ENCODE results near the gene CSTPP1.

The CSTPP1 gene, protein sequence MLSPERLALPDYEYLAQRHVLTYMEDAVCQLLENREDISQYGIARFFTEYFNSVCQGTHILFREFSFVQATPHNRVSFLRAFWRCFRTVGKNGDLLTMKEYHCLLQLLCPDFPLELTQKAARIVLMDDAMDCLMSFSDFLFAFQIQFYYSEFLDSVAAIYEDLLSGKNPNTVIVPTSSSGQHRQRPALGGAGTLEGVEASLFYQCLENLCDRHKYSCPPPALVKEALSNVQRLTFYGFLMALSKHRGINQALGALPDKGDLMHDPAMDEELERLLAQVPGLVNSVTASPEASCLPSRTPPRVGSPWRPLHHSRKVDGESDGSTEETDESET

DNA sequence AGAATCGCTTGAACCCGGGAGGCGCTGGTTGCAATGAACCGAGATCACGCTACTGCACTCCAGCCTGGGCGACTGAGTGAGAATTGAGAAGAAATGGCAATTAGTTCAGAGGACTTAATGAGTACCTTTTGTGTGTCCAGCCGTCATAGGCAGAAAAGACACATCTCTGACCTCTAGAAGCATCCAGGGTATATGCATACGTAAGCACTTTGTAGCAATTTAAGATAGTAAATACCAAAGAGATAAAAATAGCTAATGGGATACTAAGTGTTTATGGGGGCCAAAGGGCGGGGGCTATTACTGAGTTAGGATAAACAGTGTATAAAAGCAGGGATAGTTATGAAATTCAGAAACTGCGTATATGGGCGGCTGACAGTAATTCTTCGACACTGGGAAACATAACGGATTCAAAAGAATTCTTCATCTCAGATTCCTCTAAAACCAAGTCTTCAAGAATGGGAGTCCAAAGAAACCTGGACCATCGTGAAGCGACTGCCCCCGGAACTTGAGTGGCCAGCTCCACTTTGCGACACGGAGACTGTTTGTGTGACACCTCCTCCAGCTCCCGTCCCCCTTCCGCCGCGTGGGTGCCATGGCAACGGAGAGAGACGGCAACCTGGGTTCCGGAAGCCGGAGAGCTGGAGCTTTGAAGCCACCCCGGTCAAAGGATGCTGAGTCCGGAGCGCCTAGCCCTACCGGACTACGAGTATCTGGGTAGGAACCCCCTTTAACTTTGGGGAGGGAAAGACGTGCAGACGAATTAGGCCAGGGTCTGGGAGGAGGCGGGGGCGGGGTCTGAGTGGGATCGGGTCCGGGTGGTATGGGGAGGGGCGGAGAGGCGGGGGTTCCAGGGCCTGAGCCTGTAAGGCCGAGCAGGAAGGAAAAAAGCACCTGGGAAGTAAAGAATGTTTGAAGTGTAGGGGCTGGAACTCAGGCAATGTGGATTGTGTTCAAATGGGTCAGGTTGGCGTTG lies at the start of gene CSTPP1:
TSS of gene CSTPP1 (plus strand) at position 624 of the 973 bp plus-strand sequence. CDS start at position 669, 45 bp downstream.
- DNase-seq (ENCODE audit: low read depth in 3 of 3, low spot score in 1 of 3) = peak; percentile 83 to 93 (median 85)

DNA sequence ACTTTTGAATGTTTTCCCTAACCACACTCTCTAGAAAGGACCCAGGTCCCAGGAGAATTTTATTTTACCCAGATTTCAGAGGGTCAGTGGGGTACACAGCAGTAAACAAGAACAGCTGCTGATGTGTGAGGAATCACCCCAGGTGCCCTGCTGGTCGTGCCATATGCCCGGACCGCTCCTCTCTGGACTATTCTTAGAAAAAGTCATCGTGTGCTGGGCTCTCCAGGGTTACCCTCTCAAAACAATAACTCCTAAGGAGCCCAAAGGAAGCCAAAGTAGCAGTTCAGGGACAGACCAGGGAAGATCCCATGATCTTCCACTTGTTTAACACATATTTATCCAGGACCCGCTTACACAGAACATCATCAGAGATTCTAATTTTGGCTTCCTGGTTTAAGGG lies 47.9 kb upstream of the CSTPP1 start:
- DNase-seq (ENCODE audit: low read depth in 3 of 3, low spot score in 1 of 3) = no peak

DNA sequence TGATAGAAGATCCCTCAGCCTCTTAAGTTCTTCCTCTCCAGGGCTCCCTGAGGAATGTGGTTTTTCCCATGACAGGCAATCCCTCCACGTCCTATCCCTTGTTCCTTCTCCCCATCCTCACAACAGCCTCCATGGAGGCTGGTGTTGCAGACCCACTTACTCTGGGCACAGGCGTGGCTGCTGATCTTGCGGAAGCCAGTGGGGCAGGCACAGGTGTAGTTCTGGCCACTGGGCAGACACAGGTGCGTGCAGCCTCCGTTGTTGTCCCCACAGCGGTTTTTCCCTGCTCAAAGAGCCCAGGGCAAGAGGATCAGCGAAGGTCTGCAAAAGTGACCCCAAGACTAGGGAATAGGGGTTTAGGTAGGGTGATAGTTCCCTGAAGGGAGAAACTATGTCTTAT lies 47.3 kb upstream of the CSTPP1 start:
- no peak for DNase-seq (ENCODE audit: low read depth in 3 of 3, low spot score in 1 of 3)

DNA sequence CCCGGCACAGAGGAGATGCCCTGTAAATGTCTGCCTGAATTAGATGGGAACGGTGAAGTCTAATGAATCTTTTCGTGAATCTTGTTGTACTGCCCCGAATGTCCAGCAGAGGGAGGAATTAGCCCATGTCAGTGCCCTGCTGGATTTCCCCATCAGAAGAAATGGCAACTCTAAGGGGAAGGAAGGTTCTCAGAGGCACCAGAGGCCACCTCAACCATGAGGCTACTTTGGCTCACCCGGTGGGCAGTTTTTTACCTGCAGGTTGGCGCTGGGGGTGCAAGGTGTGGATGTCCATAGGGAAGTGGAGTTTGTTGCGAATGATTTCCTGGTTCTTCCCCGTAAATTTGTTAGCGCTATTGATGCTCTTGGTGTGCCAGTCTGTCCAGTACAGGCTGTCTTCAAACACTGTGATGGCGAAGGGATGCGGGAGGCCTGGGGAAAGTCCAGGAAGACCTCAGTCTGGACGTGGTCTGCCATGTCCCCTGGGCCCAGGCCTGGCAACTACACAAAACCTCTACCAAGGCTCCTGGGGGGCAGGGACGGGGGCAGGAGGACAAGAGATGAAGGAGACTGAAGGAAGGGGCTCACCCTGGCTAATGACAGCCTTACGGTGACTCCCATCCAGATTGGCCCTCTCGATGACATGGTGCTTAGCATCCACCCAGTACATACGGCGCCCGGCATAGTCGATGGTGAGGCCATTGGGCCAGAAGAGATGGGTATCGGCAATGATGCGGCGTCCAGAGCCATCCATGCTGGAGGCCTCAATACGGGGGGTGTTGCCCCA lies 46.7 kb upstream of the CSTPP1 start:
- DNase-seq (ENCODE audit: low read depth in 3 of 3, low spot score in 1 of 3) = peak; percentile 40 to 50 (median 44)

DNA sequence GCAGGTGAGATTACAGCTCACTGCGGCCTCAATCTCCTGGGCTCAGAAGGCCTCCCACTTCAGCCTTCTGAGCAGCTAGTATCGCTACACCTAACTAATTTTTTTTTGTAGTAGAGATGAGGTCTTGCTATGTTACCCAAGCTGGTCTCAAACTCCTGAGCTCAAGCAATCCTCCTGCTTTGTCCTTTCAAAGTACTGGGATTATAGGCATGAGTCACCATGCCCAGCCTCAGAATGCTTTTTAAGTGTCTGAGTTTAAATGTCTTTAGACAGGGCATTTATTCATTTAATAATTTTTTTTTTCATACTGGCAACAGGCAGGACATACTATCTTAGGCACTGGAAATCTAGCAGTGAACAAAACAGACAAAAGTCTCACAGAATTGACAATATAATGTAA lies 45.9 kb upstream of the CSTPP1 start:
- no peak for DNase-seq (ENCODE audit: low read depth in 3 of 3, low spot score in 1 of 3)

DNA sequence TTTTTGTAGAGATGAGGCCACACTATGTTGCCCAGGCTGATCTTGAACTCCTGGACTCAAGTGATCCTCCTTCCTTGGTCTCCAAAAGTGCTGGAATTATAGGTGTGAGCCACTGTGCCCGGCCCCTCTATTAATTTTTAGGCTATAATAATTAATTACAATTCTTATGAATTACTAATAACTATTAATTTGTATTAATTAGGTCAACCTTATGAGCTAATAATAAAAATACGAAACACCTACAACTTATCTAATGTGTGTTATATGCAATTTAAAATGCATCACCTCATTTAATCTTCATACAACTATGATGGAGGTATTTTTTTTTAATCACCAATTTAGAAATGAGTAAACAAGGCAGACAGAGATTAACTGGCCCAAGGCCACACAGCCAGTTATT lies 44.5 kb upstream of the CSTPP1 start:
- no peak for DNase-seq (ENCODE audit: low read depth in 3 of 3, low spot score in 1 of 3)

DNA sequence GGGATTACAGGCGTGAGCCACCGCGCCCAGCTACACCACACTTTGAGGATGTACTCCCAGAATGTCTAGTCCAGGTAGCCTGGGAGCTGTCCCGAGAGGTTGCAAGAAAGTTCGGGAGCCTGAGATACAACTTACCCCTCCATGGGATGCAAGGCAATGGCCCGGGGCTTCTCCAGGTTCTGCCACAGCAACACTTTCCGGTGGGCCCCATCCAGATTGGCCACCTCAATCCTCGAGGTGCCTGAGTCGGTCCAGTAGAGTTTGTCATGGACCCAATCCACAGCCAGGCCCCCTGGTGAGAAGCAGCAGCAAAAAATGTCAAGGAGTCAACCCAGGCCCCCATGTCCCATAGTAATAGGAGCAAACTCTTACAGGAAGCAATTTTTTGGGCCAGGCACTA lies 43.7 kb upstream of the CSTPP1 start:
- DNase-seq (ENCODE audit: low read depth in 3 of 3, low spot score in 1 of 3) = no peak

DNA sequence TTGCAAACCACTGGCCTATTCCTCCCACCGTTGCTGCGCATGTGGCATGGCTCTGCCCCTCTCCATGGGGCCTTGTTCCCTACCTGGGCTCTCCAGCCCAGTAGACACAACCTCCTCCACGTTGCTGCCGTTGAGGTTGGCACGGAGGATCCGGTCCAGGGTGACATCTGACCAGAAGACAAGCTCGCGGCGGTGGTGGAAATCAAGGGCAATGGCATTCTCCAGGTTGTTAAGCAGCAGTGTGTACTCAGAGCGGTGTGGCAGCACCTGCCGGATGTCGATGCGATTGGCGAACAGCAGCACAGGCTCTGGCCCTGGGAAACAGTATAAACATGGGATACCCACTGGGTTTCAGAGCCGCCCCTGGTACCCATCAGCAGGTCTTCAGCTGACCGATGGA lies 42.1 kb upstream of the CSTPP1 start:
- no peak for DNase-seq (ENCODE audit: low read depth in 3 of 3, low spot score in 1 of 3)

DNA sequence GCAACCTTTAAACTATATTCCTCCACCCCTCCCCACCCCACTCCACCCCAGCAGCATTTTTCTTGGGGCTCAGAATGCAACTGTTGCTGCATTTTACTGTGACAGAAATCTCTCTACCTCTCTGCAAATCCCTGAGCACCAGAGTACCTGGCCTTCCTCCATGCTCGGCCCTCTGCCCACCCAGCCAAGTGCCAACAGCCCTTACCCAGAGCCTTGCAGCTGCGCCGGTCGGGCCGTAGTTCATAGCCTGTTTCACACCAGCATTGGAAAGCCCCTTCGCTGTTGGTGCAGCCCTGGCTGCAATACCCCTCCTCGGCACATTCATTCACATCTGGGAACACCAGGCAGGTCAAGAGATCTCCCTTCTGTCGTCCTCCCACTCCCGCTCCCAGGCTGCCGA lies 41.6 kb upstream of the CSTPP1 start:
- no peak for DNase-seq (ENCODE audit: low read depth in 3 of 3, low spot score in 1 of 3)

DNA sequence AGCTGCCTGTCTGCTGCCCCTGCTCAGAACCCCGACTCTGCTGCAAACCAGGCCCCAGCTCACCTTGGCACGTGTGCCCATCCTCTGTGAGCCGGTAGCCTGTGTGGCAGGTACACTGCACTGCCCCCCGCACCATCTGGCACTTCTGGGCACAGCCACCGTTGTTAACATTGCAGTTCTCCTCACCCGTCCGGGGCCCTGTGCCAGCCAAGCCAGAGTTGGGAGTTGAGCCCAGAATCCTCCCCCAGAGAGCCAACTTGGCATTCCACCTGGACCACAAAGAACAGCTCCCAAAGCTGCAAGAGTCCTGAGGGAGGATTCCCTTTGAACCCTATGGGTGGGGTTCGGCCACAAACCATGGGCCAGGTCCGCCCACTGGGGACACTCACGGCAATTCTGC lies 40.7 kb upstream of the CSTPP1 start:
- DNase-seq (ENCODE audit: low read depth in 3 of 3, low spot score in 1 of 3) = no peak

DNA sequence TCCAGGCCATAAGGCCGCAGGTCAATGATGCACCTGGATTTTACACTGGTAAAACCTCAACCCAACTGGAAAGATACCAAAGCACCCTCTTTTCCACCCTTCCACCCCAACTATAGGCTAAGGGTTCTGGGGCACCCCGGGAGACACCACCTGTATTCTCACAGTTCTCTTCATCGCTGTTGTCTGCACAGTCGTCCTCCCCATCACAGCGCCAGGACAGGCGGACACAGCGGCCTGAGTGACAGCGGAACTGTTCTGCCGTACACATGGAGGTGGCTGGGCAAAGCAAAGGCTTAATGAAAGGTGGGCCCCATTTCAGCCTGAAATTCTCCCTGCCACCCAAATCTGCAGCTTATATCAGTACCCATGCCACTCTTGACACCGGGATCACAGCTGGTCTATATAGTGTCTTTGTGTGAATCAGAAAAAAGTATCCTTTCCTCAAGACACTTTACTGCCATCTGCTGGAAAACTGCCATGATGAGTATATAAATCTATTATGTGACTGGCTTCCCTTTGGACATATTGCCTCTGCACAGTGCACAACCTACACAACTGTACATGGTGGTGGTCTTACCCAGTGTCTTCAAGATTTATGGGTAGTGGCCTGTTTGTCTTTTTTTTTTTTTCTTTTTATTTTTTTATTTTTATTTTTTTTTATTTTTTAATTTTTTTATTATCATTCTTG lies 39.7 kb upstream of the CSTPP1 start:
- DNase-seq (ENCODE audit: low read depth in 3 of 3, low spot score in 1 of 3) = no peak

DNA sequence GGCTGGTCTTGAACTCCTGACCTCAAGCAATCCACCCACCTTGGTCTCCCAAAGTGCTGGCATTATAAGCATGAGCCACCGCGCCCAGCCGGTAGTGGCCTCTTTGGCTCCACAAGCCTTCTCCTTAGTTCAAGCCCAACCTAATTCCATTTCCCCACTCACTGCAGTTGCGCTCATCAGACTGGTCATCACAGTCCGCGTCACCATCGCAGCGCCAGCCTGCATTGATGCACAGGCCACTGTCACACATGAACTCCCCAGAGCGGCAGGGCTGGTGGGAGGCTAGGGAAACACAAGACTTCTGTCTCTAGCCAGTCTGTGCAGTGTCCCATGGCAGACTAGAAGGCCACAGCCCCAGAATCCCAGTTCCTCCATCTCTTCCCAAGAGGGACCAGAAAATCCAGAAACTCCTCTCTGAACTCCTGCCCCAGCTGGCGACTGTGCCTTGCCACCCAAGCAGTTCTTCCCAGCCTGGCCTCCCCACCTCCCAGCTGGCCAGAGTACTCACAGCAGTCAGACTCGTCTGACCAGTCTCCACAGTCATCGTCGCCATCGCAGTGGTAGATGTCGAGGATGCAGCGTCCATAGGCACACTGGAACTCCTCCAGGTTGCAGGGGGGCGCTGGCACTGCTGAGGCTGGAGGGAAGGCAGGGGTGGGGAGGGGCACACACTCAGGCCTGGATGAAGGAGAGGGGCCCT lies 38.0 kb upstream of the CSTPP1 start:
- DNase-seq (ENCODE audit: low read depth in 3 of 3, low spot score in 1 of 3) = no peak

DNA sequence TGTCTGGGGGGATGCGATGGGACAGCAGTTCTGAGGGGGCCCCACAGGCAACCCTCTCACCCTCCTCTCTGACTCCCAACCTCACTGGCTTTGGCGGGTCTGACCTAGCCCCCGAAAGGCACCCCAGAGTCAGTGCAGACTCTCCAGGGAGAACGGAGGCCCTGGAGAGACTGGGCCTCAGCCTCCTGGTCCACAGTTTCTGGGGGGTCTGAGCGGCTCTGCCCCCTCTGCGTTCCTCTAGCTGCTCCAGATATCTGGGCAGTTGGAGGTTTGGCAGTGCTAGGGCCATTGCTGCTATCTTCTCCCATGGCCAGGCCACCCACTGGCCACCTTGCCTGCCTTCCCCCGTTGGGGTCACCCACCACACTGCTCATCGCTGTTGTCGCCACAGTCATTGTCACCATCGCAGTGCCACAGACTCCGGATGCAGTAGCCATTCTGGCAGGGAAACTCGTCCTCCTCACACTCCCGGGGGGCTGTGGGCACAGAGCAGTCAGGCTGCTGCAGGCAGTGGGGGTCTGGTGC lies 37.0 kb upstream of the CSTPP1 start:
- DNase-seq (ENCODE audit: low read depth in 3 of 3, low spot score in 1 of 3) = no peak

DNA sequence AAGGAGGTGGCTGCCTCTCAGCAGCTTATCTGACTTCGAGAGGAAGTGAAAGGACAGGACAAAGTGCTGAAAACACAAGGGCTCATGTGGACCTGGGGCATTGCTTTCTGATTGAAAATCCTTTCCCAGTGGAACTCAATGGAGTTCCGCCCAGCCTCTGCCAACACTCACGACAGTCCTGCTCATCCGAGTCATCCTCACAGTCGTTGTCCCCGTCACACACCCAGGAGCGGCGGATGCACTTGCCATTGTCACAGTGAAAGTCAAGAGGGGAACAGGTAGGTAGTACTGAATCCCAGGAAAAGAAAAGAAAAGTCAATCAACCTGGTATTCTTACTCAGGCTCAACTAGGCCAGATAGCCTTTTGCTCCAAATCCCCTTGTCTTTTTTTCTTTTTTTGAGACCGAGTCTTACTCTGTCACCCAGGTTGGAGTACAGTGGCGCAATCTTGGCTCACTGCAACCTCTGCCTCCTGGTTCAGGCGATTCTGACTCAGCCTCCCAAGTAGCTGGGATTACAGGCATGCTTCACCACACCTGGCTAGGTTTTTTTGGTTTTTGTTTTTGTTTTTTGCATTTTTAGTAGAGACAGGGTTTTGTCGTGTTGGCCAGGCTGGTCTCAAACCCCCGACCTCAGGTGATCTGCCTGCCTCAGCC lies 36.3 kb upstream of the CSTPP1 start:
- DNase-seq (ENCODE audit: low read depth in 3 of 3, low spot score in 1 of 3) = no peak

DNA sequence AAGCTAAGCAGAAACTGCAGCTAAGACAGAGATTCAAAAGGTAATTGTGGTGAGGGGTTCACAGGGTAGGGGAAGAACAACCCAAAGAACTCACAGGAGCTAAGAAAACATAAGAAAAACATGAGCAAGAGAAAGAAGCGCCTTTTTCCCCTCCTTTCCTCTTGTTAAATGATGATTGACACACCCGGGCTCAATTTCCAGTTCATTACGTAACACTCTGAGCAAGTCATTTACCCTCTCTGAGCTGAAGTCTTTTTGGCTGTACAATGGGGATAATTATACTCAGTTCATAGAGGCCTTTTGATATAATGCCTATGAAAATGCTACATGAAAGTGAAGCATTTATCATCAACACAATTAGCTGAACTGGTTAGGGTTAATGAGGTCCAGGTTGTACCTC lies 35.4 kb upstream of the CSTPP1 start:
- no peak for DNase-seq (ENCODE audit: low read depth in 3 of 3, low spot score in 1 of 3)

DNA sequence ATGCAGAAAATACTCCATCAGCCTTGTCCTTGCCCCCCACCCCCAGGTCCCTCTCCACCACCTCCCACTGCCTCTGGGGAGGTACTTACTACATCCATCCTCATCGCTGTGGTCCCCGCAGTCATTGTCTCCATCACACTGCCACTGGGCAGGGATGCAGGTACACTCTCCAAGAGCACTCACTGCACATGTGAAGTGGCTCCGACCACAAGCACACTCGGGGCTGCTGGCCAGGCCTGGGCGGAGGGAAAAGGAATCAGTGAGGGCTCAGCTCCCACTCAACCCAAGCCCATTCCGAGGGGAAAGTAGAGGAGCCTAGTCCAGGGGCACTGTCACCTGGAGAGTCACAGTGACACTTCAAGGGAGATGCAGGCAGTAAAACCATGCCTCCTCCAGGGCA lies 33.9 kb upstream of the CSTPP1 start:
- DNase-seq (ENCODE audit: low read depth in 3 of 3, low spot score in 1 of 3) = no peak

DNA sequence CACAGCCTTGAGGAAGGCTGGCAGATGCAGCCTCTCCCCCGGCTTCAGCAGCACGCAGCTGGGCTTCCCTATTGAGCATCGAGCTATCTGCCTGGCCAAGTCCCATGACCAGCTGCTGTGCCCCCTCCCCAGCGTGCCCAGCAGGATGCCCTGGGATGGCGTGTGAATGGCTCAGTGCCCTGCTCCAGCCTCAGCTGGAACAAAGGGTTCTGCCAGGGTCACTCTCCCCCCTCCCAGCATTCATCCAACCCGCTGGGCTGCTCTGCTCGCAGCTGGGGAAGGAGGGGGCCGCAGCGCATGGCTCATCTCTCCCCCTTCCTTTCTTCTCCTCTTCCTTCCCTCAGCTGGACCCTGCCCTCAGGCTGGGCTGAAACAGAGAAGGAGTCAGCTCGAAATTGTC lies 32.7 kb upstream of the CSTPP1 start:
- DNase-seq (ENCODE audit: low read depth in 3 of 3, low spot score in 1 of 3) = no peak

DNA sequence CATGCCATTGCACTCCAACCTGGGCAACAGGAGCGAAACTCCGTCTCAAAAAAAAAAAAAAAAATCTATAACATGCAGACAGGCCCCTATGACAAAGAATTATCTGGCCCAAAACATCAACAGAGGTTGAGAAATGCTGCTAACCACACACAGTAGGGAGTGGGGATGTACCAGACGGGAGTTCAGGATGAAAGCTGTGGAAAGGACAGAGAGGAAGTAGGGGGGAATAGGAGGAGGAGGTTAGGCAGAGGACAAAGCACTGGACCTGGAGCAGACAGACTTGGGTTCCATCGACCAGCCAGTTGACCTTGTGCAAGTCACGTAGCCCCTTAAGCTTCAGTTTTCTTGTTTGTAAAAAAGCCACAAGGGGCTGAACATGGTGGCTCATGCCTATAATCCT lies 30.8 kb upstream of the CSTPP1 start:
- DNase-seq (ENCODE audit: low read depth in 3 of 3, low spot score in 1 of 3) = no peak

DNA sequence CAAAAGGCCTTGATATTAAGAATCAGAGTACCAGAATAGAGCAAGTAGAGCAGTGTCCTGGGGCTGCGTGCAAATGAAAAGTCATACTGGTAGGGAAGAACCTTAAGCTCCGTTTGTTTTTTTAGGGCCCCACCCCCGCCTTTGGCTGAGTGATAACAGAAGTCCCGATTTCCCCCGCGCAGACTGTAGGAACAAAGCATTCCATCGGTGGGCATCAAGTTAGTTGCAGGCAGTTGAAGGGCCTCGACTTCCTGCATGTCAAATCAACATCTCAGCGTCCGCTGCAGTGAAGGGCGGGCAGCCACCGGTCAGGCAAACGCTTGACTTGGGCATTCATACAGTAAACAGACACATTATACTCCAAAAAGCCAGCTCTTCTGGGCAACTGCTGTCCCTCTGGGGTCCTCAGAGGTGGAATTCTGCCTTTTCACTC lies 29.9 kb upstream of the CSTPP1 start:
- DNase-seq (ENCODE audit: low read depth in 3 of 3, low spot score in 1 of 3) = no peak

DNA sequence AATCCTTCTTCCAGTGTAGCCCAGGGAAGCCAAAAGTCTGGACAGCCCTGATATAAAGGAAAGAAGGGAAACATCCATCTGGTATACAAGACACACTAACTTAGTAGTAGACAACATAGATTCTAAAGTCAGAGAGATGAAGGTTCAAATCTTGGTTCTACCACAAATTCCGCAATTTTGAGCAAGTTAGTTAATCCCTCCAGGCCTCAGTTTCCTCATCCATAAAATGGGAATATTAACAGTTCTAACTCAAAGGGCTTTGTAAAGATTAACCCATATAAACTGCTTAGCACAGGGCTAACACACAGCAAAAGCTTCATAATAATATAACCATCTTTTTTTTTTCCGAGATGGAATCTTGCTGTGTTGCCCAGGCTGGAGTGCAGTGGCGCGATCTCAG lies 29.0 kb upstream of the CSTPP1 start:
- no peak for DNase-seq (ENCODE audit: low read depth in 3 of 3, low spot score in 1 of 3)
